Thyroid gland (tissue), 4 donors: ENCODE measurements around the gene IGSF23. TPM values are rescaled to one million over a fixed set of nuclear protein-coding genes. Genes with fewer than 3 reads are reported as not detected.
"Not testable (repeated sequence)": the region's sequence is repeated elsewhere in the genome, so short reads cannot be mapped to it uniquely, and the experiment has no call there.

ENCODE experiments used
- DNase-seq, 2 donors: peaks; one replicate each; pipeline ENCODE4 v3.0.0-alpha.2; 2019
- H3K27ac ChIP-seq, 3 donors: fragments of 200-600 bp; sonication (generic); 1 replicate in 2 of 3; 2 replicates in 1 of 3; pipeline ENCODE4 v1.5.1; 2016 to 2019; ENCODE audit warnings: mild to moderate bottlenecking in 1 of 3, moderate library complexity in 1 of 3
- H3K27me3 ChIP-seq: fragments of 200-600 bp; sonication (generic); one replicate; pipeline ENCODE4 v1.5.1; 2019
- H3K36me3 ChIP-seq, 2 donors: fragments of 200-600 bp; sonication (generic); one replicate each; pipeline ENCODE4 v1.5.1; 2016 to 2019
- H3K4me1 ChIP-seq, 2 donors: fragments of 200-600 bp; sonication (generic); one replicate each; pipeline ENCODE4 v1.5.1; 2017 to 2019
- H3K4me3 ChIP-seq, 3 donors: fragments of 200-600 bp; sonication (generic); replicated peaks in 1 of 3; 1 replicate in 2 of 3; 2 replicates in 1 of 3; pipeline ENCODE4 v1.5.1; 2016; ENCODE audit warnings: mild to moderate bottlenecking in 1 of 3
- H3K9me3 ChIP-seq: fragments of 200-600 bp; sonication (generic); one replicate; pipeline ENCODE4 v1.5.1; 2017
- POLR2A ChIP-seq, 2 donors: fragments of 450-650 bp; IDR thresholded peaks; one replicate each; pipeline ENCODE4 v1.6.1; 2017; ENCODE audit warnings: antibody characterized with exemption in 2 of 2, mild to moderate bottlenecking in 2 of 2, moderate library complexity in 1 of 2
- WGBS, 2 donors: methylation state at CpG; one replicate each; pipeline ENCODE4 v1.1.5; 2017; 5-methylcytosine and 5-hydroxymethylcytosine counted together
- intact Hi-C: fragments of 100-400 bp; cut with DNase I; formaldehyde crosslinking; loops from one replicate; pipeline ENCODE4 v1.15.1; 2023
- total RNA-seq, 4 donors: library from RNA; depleted of rRNA; stranded (reverse); fragments of >200 nt; gene quantifications; one replicate each; pipeline ENCODE4 v1.2.3, GENCODE V29; 2016
- TF ChIP-seq, protein P1 (sequence below), 6 experiments: fragments of 200-600 bp in 3 of 6; fragments of 450-650 bp in 3 of 6; sonication (generic) in 3 of 6; IDR thresholded peaks; one replicate each; pipeline ENCODE4 v1.5.1; 2016 to 2019; ENCODE audit warnings: antibody characterized with exemption in 6 of 6, mild to moderate bottlenecking in 2 of 6, inconsistent platforms in 1 of 6, moderate library complexity in 1 of 6

The IGSF23 gene
- total RNA-seq, 4 donors from 2014 or later = not detected

DNA sequence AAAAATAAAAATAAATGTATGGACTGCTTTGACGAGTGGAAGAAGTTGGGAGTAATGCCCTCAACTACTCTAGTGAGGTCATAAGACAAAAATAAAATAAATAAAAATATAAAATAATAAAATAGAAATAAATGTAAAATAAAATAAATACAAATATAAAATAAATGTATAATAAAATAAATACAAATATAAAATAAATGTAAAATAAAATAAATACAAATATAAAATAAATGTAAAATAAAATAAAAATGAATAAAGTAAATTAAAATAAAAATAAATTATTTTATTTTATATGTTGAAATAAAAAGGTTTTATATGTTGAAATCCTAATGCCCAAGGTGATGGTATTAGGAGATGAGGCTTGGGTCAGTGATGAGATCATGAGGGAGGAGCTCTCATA is 20.1 kb upstream of the IGSF23 start:
- no peaks in the 10 kb centered on the region for H3K4me1 ChIP-seq
- TF ChIP-seq, protein P1, sequence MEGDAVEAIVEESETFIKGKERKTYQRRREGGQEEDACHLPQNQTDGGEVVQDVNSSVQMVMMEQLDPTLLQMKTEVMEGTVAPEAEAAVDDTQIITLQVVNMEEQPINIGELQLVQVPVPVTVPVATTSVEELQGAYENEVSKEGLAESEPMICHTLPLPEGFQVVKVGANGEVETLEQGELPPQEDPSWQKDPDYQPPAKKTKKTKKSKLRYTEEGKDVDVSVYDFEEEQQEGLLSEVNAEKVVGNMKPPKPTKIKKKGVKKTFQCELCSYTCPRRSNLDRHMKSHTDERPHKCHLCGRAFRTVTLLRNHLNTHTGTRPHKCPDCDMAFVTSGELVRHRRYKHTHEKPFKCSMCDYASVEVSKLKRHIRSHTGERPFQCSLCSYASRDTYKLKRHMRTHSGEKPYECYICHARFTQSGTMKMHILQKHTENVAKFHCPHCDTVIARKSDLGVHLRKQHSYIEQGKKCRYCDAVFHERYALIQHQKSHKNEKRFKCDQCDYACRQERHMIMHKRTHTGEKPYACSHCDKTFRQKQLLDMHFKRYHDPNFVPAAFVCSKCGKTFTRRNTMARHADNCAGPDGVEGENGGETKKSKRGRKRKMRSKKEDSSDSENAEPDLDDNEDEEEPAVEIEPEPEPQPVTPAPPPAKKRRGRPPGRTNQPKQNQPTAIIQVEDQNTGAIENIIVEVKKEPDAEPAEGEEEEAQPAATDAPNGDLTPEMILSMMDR (IDR thresholded peaks at IDR 0.05) = no peak
- no peak for TF ChIP-seq POLR2A (IDR thresholded peaks at IDR 0.05)
- no peak for DNase-seq
- H3K4me3 ChIP-seq = no peak overlapping the region
- intact Hi-C loops = no loop called here
- H3K36me3 ChIP-seq = no peaks in the 10 kb centered on the region
- WGBS, 2 donors = 83 to 86% methylated on average over 1 of the region's 1 CpG
- no peaks in the 10 kb centered on the region for H3K27me3 ChIP-seq
- no peaks in the 10 kb centered on the region for H3K9me3 ChIP-seq
- no peak overlapping the region for H3K27ac ChIP-seq

DNA sequence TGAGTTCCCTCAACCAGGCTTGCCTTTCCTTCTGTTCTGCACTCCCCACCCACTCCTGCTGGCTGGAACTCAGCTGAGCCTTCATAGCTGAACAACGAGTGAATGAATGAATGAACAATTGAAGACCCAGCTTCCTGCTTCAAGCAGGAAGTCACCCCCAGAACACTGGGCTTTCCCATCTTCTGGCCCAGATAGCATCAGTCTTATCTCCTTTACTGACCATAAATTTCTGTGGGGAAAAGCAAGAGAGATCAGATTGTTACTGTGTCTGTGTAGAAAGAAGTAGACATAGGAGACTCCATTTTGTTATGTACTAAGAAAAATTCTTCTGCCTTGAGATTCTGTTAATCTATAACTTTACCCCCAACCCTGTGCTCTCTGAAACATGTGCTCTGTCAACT is 19.5 kb upstream of the IGSF23 start:
- H3K4me1 ChIP-seq, H3K36me3 ChIP-seq, DNase-seq, H3K27ac ChIP-seq, H3K4me3 ChIP-seq, H3K27me3 ChIP-seq, intact Hi-C loops, H3K9me3 ChIP-seq: not testable (repeated sequence)
- WGBS, 2 donors = 11 to 25% methylated on average over 1 of the region's 1 CpG

DNA sequence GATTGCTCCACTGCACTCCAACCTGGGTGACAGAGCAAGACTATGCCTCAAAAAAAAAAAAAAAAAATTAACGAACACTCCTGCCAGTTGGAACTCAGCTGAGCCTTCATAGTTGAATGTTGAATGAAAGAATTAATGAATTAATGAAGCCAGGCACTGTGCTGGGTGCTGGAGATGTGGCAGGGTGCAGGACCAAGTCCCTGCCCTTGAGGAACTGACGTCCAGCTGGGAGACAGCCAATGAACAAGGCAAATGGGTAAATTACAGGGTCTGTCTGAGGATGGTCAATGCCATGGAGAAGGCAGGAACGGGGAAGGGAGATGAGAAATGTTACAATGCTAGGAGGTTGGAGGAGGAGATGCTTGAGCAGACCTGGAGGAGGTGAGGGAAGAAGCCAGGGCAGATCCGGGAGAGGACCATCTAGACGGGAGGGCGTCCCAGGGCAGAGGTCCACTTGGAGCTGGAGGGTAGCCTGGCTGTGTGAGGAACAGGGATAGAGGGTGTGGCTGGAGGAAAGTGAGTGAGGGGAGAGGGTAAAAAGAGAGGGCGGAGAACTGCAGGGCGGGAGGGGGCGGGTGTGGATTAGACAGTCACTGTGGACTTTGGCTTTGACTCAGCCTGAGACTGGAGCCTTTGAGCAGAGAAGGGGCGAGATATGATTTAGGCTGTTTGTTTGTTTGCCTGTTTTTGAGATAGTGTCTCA is 16.8 kb upstream of the IGSF23 start:
- Histone ChIP-seq H3K4me3 (no peak overlapping the region), H3K27ac (no peak overlapping the region), H3K9me3 (no peaks in the 10 kb centered on the region), H3K36me3 (no peaks in the 10 kb centered on the region), H3K4me1 (no peaks in the 10 kb centered on the region), H3K27me3 (no peaks in the 10 kb centered on the region)
- TF ChIP-seq, protein P1 (IDR thresholded peaks at IDR 0.05) = no peak
- no peak for TF ChIP-seq POLR2A (IDR thresholded peaks at IDR 0.05)
- intact Hi-C loops = no loop called here
- DNase-seq = no peak
- 68 to 73% methylated on average over 10 of the region's 10 CpGs for WGBS, 2 donors

DNA sequence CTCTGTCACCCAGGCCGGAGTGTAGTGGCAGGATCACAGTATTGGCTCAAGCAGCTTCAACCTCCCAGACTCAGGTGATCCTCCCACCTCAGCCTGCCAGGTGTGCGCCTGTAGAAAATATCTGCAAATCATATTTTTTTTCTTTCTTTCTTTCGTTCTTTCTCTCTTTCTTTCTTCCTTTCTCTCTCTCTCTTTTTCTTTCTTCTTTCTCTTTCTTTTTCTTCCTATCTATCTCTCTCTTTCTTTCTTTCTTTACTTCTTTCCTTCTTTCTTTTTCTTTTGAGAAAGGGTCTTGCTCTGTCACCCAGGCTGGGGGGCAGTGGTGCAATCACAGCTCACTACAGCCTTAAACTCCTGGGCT is 16.3 kb upstream of the IGSF23 start:
- intact Hi-C loops = no loop called here
- Histone ChIP-seq H3K27me3 (no peaks in the 10 kb centered on the region), H3K4me1 (no peaks in the 10 kb centered on the region), H3K4me3 (no peak overlapping the region), H3K27ac (no peak overlapping the region), H3K36me3 (no peaks in the 10 kb centered on the region), H3K9me3 (no peaks in the 10 kb centered on the region)
- no peak for TF ChIP-seq POLR2A (IDR thresholded peaks at IDR 0.05)
- WGBS, 2 donors = 65 to 77% methylated on average over 3 of the region's 3 CpGs
- no peak for DNase-seq

DNA sequence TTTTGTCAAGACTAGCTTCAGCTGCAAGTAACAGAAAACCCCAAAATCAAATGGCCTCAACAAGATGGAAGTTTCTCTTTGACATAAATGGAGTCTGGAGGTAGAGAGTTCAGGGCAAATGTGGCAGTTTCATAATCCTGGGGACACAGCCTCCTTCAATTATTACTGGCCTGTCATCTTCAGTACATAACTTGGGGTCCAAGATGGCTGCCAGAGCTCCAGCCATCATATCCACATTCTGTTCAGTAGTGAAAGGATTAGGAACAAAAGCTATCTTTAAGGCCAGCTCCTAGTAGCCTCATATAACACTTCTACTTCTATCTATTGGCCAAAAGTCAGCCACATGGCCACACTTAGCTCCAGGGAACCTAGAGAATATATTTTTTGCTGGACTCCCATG is 15.0 kb upstream of the IGSF23 start:
- Histone ChIP-seq H3K4me1 (no peaks in the 10 kb centered on the region), H3K27me3 (no peaks in the 10 kb centered on the region), H3K36me3 (no peaks in the 10 kb centered on the region), H3K27ac (no peak overlapping the region), H3K9me3 (no peaks in the 10 kb centered on the region), H3K4me3 (no peak overlapping the region)
- TF ChIP-seq POLR2A (IDR thresholded peaks at IDR 0.05) = no peak
- TF ChIP-seq, protein P1 (IDR thresholded peaks at IDR 0.05) = no peak
- intact Hi-C loops = no loop called here
- no peak for DNase-seq

DNA sequence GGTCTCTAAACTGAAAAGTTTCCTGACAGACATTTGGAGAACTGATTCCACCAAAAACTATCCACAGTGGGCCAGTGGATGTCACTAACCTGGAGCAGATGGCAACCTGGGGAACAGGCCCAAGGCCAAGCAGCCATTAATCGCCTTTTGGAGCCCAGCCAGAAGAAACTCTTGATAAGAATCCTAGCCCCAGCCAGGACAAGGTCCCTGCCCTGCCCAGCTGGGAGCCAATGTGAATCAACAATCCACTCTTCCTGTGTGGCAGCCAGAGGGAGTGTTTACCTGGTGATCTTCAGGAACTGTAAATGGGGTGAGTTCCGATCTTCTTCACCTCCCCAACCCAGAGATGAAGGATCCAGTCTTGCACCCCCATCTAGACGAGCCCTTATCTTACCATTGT is 14.5 kb upstream of the IGSF23 start:
- no peaks in the 10 kb centered on the region for H3K4me1 ChIP-seq
- intact Hi-C loops = no loop called here
- H3K27me3 ChIP-seq = no peaks in the 10 kb centered on the region
- no peaks in the 10 kb centered on the region for H3K36me3 ChIP-seq
- TF ChIP-seq, protein P1 (IDR thresholded peaks at IDR 0.05) = no peak
- TF ChIP-seq POLR2A (IDR thresholded peaks at IDR 0.05) = no peak
- H3K27ac ChIP-seq = no peak overlapping the region
- no peak overlapping the region for H3K4me3 ChIP-seq
- no peak for DNase-seq
- no peaks in the 10 kb centered on the region for H3K9me3 ChIP-seq
- WGBS, 2 donors = 81 to 82% methylated on average over 3 of the region's 3 CpGs
